ENCODE results near the gene APRT. TPM values are rescaled to one million over a fixed set of nuclear protein-coding genes. Genes with fewer than 3 reads are reported as not detected.
A peak's percentile ranks its signal among the peaks of the same experiment; 100 is the strongest.

The APRT gene
- total RNA-seq, 1 donor from 2014 or later = 116 TPM

- TF ChIP-seq CTCF (conservative IDR thresholded peaks at IDR 0.05) = no peak
- Mint-ChIP-seq H3K4me3 (no peak overlapping the region), H3K27ac (ENCODE audit: unreplicated experiment) (peak overlapping the region; percentile 75), H3K36me3 (ENCODE audit: low read depth) (no peaks in the 10 kb centered on the region), H3K27me3 (ENCODE audit: low read depth) (no peaks in the 10 kb centered on the region), H3K4me1 (no peaks in the 10 kb centered on the region), H3K9me3 (no peaks in the 10 kb centered on the region)
- DNase-seq (ENCODE audit: low read depth, low spot score) = no peak
Observed at GRCh38 chr16:88831838-88832237, 20.1 kb upstream of the APRT start.

GRCh38 chr16:88830783-88831182 is 19.1 kb upstream of the APRT start:
- no peaks in the 10 kb centered on the region for H3K4me1 Mint-ChIP-seq
- no peaks in the 10 kb centered on the region for H3K9me3 Mint-ChIP-seq
- H3K4me3 Mint-ChIP-seq = no peak overlapping the region
- no peaks in the 10 kb centered on the region for H3K27me3 Mint-ChIP-seq (ENCODE audit: low read depth)
- TF ChIP-seq CTCF (conservative IDR thresholded peaks at IDR 0.05) = no peak
- H3K27ac Mint-ChIP-seq (ENCODE audit: unreplicated experiment) = no peak overlapping the region
- H3K36me3 Mint-ChIP-seq (ENCODE audit: low read depth) = no peaks in the 10 kb centered on the region
- no peak for DNase-seq (ENCODE audit: low read depth, low spot score)

GRCh38 chr16:88830258-88830657 is 18.5 kb upstream of the APRT start:
- H3K9me3 Mint-ChIP-seq = no peaks in the 10 kb centered on the region
- no peak overlapping the region for H3K4me3 Mint-ChIP-seq
- H3K27me3 Mint-ChIP-seq (ENCODE audit: low read depth) = no peaks in the 10 kb centered on the region
- no peak overlapping the region for H3K27ac Mint-ChIP-seq (ENCODE audit: unreplicated experiment)
- H3K36me3 Mint-ChIP-seq (ENCODE audit: low read depth) = no peaks in the 10 kb centered on the region
- DNase-seq (ENCODE audit: low read depth, low spot score) = no peak
- no peaks in the 10 kb centered on the region for H3K4me1 Mint-ChIP-seq
- no peak for TF ChIP-seq CTCF (conservative IDR thresholded peaks at IDR 0.05)

GRCh38 chr16:88828711-88829110 is 17.0 kb upstream of the APRT start:
- no peak for DNase-seq (ENCODE audit: low read depth, low spot score)
- no peaks in the 10 kb centered on the region for H3K27me3 Mint-ChIP-seq (ENCODE audit: low read depth)
- H3K9me3 Mint-ChIP-seq = no peaks in the 10 kb centered on the region
- no peak for TF ChIP-seq CTCF (conservative IDR thresholded peaks at IDR 0.05)
- no peak overlapping the region for H3K4me3 Mint-ChIP-seq
- H3K36me3 Mint-ChIP-seq (ENCODE audit: low read depth) = no peaks in the 10 kb centered on the region
- no peak overlapping the region for H3K27ac Mint-ChIP-seq (ENCODE audit: unreplicated experiment)
- H3K4me1 Mint-ChIP-seq = no peaks in the 10 kb centered on the region

GRCh38 chr16:88827727-88828126 is 16.0 kb upstream of the APRT start:
- DNase-seq (ENCODE audit: low read depth, low spot score) = no peak
- no peaks in the 10 kb centered on the region for H3K27me3 Mint-ChIP-seq (ENCODE audit: low read depth)
- no peak overlapping the region for H3K27ac Mint-ChIP-seq (ENCODE audit: unreplicated experiment)
- no peaks in the 10 kb centered on the region for H3K4me1 Mint-ChIP-seq
- H3K36me3 Mint-ChIP-seq (ENCODE audit: low read depth) = no peaks in the 10 kb centered on the region
- no peak for TF ChIP-seq CTCF (conservative IDR thresholded peaks at IDR 0.05)
- no peaks in the 10 kb centered on the region for H3K9me3 Mint-ChIP-seq
- no peak overlapping the region for H3K4me3 Mint-ChIP-seq

Measured in neural crest cell (in vitro differentiated cells).